GM10847 (cell line): ENCODE measurements around the gene CREB1.
A peak's percentile ranks its signal among the peaks of the same experiment; 100 is the strongest.

Experiments
- POLR2A ChIP-seq: IDR thresholded peaks from 2 replicates; pipeline ENCODE4 v1.6.1; 2011; ENCODE audit not compliant: insufficient read length; ENCODE audit errors: extremely low read depth

The CREB1 gene

GRCh38 chr2:207525296-207525695 lies 4.5 kb upstream of the CREB1 start:
- TF ChIP-seq POLR2A = no peak

GRCh38 chr2:207528980-207529329 lies 807 bp upstream of the CREB1 start:
- no peak for TF ChIP-seq POLR2A

GRCh38 chr2:207530160-207531031 lies 634 bp downstream of the CREB1 start:
- TF ChIP-seq POLR2A = peak; percentile 15

GRCh38 chr2:207531032-207531952 lies 1.5 kb downstream of the CREB1 start:
- no peak for TF ChIP-seq POLR2A

GRCh38 chr2:207532676-207533075 lies 2.9 kb downstream of the CREB1 start:
- no peak for TF ChIP-seq POLR2A

GRCh38 chr2:207533461-207534008 lies 3.8 kb downstream of the CREB1 start:
- no peak for TF ChIP-seq POLR2A

GRCh38 chr2:207534417-207534816 lies 4.7 kb downstream of the CREB1 start:
- no peak for TF ChIP-seq POLR2A

GRCh38 chr2:207539470-207539869 lies 9.7 kb downstream of the CREB1 start:
- no peak for TF ChIP-seq POLR2A

GRCh38 chr2:207540431-207540830 lies 10.7 kb downstream of the CREB1 start:
- TF ChIP-seq POLR2A = no peak

GRCh38 chr2:207541933-207542332 lies 12.2 kb downstream of the CREB1 start:
- TF ChIP-seq POLR2A = no peak

GRCh38 chr2:207543272-207543671 lies 13.5 kb downstream of the CREB1 start:
- TF ChIP-seq POLR2A = no peak

GRCh38 chr2:207546822-207547221 lies 17.1 kb downstream of the CREB1 start:
- no peak for TF ChIP-seq POLR2A

GRCh38 chr2:207549145-207549544 lies 19.4 kb downstream of the CREB1 start:
- TF ChIP-seq POLR2A = no peak

- no peak for TF ChIP-seq POLR2A
These were observed 28.3 kb downstream of the CREB1 start for GRCh38 chr2:207558079-207558491.

- TF ChIP-seq POLR2A = no peak
These were observed 31.8 kb downstream of the CREB1 start for GRCh38 chr2:207561386-207562080.
